A204.1 (cell line): ENCODE results near the gene UMODL1.
"Not testable (repeated sequence)": the region's sequence is repeated elsewhere in the genome, so short reads cannot be mapped to it uniquely, and the experiment has no call there.

ENCODE experiments used
- FAIRE-seq: peaks from 2 replicates; lab custom pipeline; 2012; peaks lifted over from hg19 to GRCh38; lab: Jason Lieb, UNC

UMODL1 gene

GRCh38 chr21:42059721-42060120 is 11.4 kb upstream of the UMODL1 start:
- no peak for FAIRE-seq

- FAIRE-seq: no peak
Observed at GRCh38 chr21:42060166-42060565, 11.0 kb upstream of the UMODL1 start.

GRCh38 chr21:42061195-42061985 is 9.7 kb upstream of the UMODL1 start:
- FAIRE-seq: no peak

DNA sequence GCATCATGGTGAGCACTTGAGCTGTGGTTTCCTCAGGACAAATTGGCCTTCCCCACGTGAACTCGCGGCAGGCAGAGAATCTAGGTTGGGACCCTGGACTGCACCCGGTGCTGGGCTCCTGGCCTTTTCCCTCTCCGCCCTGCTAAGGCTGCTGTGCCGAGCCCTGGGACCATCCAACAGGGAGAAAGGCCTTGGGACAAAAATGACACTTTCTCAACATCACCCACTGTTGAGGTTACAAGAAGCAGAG is 9.2 kb upstream of the UMODL1 start:
- FAIRE-seq: no peak

- FAIRE-seq: no peak
Observed at GRCh38 chr21:42062236-42063022, 8.7 kb upstream of the UMODL1 start.

DNA sequence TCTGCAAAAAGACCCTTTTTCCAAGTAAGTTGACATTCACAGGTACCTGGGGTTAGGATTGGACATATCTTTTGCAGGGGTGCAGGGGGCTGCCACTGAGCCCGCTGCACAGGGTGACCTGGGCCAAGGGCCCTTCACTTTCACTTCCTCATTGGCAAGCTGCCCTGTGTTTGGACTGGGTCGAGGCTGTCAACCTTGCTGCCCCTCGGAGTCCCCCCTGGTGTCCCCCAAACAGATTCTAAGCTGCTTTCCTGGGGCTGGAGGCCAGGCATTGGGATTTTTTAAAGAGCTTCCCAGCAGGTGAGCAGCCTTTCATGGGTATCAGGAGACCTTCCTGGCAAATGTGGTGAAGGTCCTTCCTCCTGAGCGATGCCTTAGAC is 7.9 kb upstream of the UMODL1 start:
- FAIRE-seq: no peak

GRCh38 chr21:42063571-42064521 is 7.3 kb upstream of the UMODL1 start:
- FAIRE-seq: no peak

DNA sequence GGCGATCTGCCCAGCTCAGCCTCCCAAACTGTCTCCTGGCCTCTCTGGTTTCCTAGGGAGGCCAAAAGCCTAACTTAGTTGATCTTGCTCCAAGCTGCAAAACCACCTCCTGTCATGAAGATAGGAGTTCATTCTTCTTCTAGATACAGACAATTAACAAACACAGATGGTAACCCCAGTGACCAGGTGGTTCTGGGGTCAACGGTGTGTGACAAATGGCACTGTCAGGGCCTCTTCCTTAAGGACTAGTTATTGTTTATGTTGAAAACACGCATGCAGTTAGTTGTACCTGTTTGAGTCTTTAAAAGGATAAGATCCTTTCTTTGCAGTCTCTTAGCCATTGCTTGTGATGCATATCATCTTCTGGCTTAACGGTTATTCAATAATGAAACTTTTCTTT is 4.6 kb upstream of the UMODL1 start:
- FAIRE-seq: no peak

DNA sequence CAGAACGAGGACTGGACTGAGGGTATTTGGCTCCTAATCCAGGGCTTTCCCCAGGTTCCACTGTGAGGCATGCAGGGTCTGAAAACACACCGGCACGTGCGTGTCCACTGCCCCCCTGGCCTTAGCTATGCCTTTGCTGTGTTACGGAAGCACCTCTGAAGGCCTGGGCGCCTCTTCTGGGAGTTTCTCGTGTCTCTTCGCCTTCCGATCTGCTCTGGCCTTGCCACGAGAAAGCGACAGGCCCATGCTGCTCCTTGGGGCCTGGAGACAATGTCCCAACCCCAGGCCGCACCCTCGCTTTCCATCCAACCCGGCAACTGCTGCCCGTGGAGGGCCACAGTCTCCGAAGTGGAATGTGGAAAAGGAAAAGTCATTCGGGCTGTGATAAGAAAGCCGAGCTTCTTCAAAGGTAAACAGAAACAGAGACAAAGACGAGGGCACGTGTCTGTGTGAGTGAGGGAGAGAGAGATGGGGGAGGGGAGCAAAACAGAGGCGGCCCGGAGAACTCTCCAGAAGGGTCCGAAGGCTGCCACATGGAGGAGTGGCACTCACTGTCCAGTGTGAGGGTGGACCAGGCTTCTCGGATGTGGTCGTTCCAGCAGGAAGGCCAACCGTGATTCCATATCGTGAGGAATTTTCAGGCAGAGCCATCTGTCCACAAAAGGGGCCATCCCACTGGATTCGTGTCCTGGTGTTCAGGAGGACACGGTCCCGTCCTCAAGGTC is 3.4 kb upstream of the UMODL1 start:
- no peak for FAIRE-seq

DNA sequence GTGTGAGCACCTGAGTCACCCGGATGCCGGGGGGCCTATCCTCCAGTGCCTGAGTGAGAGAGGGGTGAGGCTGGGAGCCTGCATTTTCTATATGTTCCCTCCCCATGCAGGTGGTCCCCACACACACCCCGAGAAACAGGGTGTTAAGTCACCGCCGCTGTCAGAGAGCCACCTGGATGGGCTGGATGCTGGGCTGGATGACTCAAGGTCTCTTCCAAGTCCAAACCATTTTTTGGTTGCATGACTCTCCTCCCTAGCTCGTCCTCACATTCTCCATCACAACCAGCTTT is 2.9 kb upstream of the UMODL1 start:
- no peak for FAIRE-seq

GRCh38 chr21:42068592-42068991 is 2.5 kb upstream of the UMODL1 start:
- FAIRE-seq: no peak

DNA sequence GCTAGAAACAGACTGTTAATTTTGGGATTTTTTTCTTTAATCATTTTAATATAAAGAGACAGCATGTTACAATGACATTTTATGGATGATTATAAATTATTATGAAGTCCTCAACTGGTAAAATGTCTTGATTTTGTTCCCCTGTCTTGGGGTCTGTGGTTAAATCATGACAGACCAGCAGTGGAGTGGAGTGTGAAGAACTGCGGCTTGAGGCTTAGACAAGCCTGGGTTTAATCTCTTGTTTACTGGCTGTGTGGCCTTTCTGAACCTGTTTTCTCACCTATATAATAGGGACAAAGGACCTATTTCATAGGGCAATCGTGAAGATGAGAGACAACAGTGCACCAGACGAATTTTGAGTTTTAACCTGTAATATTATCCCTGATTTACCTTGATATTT is 1.8 kb upstream of the UMODL1 start:
- no peak for FAIRE-seq

DNA sequence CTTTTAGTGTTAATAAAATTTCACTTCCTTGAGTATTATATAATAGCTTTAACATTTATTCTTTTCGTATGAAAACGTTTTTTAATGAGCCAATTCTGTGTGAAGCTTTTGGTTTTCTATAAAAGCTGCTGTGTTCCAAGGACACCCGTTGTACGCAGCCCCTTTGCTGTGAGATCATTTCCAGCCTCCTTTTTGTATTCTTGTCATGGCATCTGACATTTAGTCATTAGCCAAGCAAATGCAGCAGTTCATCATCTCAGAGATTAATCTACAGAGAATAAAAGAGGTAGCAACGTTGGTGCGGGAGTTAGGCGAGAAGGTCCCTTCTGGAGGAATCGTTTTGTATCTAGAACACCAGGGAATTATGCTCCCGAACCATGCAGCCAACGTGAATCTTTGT is 1.3 kb upstream of the UMODL1 start:
- no peak for FAIRE-seq

GRCh38 chr21:42073145-42074099 is 2.3 kb downstream of the UMODL1 start:
- no peak for FAIRE-seq

DNA sequence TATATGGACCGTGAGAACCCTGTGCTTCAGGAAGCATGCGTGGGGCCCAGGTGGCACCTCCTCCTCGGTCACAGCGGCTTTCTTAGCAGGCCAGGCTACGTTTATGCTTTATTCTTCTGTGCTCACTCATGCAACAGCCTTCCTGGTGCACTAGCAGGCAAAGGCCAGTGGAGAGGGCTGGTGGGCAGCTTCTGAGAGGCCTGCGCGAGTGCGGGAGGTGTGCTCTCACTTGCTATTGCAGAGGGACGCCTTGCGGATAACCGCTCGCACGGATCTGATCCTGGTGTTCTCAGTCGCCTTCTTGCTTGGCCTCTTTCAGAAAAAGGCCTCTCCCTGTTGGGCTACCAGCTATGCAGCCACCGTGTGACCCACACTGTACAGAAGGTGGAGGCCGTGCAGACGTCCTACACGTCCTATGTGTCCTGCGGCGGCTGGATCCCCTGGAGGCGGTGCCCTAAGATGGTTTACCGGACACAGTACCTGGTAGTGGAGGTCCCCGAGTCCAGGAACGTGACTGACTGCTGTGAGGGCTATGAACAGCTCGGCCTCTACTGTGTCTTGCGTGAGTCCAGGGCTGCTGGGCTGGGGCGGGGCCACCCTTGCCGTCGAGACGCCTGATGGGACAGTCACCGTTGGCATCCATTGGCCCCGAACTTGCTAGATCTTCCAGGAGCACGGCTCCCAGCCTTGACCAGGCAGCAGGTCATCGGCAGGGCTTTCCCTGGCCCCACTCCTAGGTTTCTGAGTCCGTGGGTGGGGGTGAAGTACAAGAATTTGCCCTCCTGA is 4.8 kb downstream of the UMODL1 start:
- no peak for FAIRE-seq

DNA sequence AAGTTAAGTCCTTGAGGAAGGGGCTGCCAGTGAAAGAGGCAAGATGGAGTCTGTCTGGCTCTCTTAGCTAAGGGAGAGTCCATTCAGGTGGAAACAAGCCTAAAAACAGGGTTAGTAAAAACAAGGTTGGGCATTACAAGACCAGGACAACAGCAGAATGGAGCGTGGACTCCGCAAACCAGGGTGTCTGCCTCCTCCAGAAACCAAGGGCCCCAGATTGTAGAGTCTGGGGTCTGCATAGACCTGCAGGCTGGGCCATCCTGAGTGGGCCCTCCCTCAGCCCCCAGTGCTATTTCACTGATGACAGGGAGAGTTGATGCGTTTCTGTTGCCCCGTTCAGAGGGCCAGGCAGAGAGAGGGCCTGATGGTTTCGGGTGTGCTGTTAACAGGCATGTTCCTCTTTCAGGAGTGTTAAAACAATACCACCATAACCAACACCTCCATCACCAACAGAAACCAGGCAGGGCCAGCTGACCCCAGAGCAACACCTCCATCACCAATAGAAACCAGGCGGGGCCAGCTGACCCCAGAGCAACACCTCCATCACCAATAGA is 6.6 kb downstream of the UMODL1 start:
- FAIRE-seq: not testable (repeated sequence)

GRCh38 chr21:42078247-42079007 is 7.3 kb downstream of the UMODL1 start:
- not testable (repeated sequence) for FAIRE-seq

- no peak for FAIRE-seq
Observed at GRCh38 chr21:42079008-42079938, 8.2 kb downstream of the UMODL1 start.
